ENCODE results near the gene DNAJC30. TPM values are rescaled to one million over a fixed set of nuclear protein-coding genes. Genes with fewer than 3 reads are reported as not detected.

Gene DNAJC30
- total and polyA plus RNA-seq, 9 donors = 3.1 to 8.0 (median 6.3) TPM

DNA sequence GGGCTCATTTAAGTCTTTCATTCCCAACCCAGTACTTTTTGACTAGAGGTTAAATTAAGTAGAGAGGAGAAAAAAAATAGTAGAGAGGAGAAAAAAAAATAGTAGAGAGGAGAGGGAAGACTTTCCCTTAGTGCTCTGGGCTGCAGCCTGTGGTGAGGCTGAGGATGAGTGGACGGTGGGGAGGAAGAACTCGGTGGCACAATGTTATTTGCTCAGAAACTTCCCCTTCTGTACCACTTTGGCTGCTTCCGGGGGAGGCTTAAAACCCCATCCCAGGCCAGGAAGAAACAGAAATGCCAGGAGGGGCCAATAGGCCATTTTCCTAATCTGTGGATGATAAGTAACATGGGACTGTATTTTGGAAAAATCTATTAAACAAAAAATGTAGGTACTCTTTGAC is 44.3 kb downstream of the DNAJC30 start:
- H3K4me3 ChIP-seq (ENCODE audit: low read length) = no peak overlapping the region
- no CpG with 5 or more reads among the region's 3 CpGs for WGBS (ENCODE audit: insufficient coverage)
- no peak overlapping the region for H3K27ac ChIP-seq (ENCODE audit: low read length)
- H3K9me3 ChIP-seq (replicated peaks; ENCODE audit: control insufficient read depth, low read depth, low read length) = peaks cover 7% of the 10 kb centered on the region
- DNase-seq = no peak
- H3K36me3 ChIP-seq (ENCODE audit: control insufficient read depth, insufficient read depth, low read length) = no peaks in the 10 kb centered on the region
- H3K27me3 ChIP-seq (ENCODE audit: control insufficient read depth, insufficient read depth, low read length) = peaks cover 7% of the 10 kb centered on the region
- H3K4me1 ChIP-seq (ENCODE audit: control insufficient read depth, insufficient read depth, low read length) = no peaks in the 10 kb centered on the region

DNA sequence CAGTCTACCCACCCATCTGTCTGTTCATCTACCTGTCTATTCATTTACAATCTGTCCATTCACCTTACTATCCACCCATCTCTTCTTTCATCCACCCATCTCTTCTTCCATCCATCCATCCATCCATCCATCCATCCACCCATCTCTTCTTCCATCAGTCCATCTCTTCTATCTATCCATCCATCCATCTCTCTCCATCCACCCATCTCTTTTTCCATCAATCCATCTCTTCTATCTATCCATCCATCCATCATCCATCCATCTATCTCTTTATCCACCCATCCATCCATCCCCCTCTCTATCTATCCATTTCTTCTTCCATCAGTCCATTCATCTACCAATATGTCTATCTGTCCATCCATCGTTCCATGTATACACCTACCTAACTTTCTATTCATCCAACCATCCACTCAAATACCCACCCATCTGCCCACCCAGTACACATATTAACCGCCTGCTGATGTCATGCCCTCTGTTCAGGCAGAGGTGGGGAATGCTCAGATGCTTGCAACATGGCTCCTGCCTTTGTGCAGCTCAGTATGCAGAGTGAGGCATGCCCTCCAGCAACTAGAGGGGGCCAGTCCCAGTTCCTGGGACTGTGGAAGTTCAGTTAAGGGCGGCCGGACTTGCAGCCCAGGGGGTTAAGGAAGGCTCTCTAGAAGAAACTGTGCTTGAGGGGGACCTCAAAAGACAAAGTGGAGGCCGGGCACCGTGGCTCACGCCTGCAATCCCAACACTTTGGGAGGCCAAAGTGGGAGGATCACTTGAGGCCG is 47.6 kb downstream of the DNAJC30 start:
- no peaks in the 10 kb centered on the region for H3K9me3 ChIP-seq (replicated peaks; ENCODE audit: control insufficient read depth, low read depth, low read length)
- no peak for DNase-seq
- 85% methylated on average over 3 of the region's 8 CpGs for WGBS (ENCODE audit: insufficient coverage)
- no peak overlapping the region for H3K4me3 ChIP-seq (ENCODE audit: low read length)
- H3K27ac ChIP-seq (ENCODE audit: low read length) = no peak overlapping the region
- H3K27me3 ChIP-seq (ENCODE audit: control insufficient read depth, insufficient read depth, low read length) = peaks cover 11% of the 10 kb centered on the region
- H3K36me3 ChIP-seq (ENCODE audit: control insufficient read depth, insufficient read depth, low read length) = no peaks in the 10 kb centered on the region
- no peaks in the 10 kb centered on the region for H3K4me1 ChIP-seq (ENCODE audit: control insufficient read depth, insufficient read depth, low read length)

DNA sequence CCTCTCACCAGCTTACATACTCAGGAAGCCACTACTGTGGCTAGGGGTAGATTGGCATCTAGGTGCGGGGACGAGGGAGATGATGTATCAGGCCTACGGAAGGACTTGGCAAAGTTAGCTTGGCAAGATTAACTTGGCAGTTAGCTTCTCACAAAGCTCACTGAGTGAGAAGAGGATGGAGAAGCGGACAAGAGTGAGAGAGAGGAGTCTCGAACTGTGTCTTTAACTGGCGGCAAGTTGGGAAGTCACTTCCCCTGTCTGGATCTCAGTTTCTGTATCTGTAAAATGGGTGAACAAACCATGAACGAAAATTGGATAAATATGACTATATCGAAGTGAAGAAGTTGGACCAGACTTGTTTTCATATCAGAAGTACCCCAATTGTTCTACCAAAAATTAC is 49.4 kb downstream of the DNAJC30 start:
- Histone ChIP-seq H3K27ac (ENCODE audit: low read length) (no peak overlapping the region), H3K36me3 (ENCODE audit: control insufficient read depth, insufficient read depth, low read length) (no peaks in the 10 kb centered on the region), H3K4me1 (ENCODE audit: control insufficient read depth, insufficient read depth, low read length) (no peaks in the 10 kb centered on the region), H3K9me3 (replicated peaks; ENCODE audit: control insufficient read depth, low read depth, low read length) (no peaks in the 10 kb centered on the region), H3K4me3 (ENCODE audit: low read length) (no peak overlapping the region), H3K27me3 (ENCODE audit: control insufficient read depth, insufficient read depth, low read length) (peaks cover 15% of the 10 kb centered on the region)
- 72% methylated on average over 4 of the region's 8 CpGs for WGBS (ENCODE audit: insufficient coverage)
- DNase-seq = no peak

DNA sequence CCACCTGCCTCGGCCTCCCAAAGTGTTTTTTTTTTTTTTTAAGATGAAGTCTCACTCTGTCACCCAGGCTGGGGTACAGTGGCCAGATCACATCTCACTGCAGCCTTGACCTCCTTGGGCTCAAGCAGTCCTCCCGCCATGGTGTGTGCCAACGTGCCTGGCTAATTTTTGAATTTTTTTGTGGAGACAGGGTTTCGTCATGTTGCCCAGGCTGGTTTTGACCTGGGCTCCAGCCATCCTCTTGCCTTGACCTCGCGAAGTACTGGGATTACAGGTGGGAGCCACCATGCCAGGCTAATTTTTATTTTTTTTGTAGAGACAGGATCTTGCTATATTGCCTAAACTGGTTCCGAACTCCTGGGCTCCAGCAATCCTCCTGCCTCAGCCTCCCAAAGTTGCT is 49.9 kb downstream of the DNAJC30 start:
- no peaks in the 10 kb centered on the region for H3K36me3 ChIP-seq (ENCODE audit: control insufficient read depth, insufficient read depth, low read length)
- 82% methylated on average over 4 of the region's 7 CpGs for WGBS (ENCODE audit: insufficient coverage)
- no peak overlapping the region for H3K4me3 ChIP-seq (ENCODE audit: low read length)
- H3K4me1 ChIP-seq (ENCODE audit: control insufficient read depth, insufficient read depth, low read length) = no peaks in the 10 kb centered on the region
- H3K27ac ChIP-seq (ENCODE audit: low read length) = no peak overlapping the region
- no peaks in the 10 kb centered on the region for H3K9me3 ChIP-seq (replicated peaks; ENCODE audit: control insufficient read depth, low read depth, low read length)
- no peak for DNase-seq
- peaks cover 20% of the 10 kb centered on the region for H3K27me3 ChIP-seq (ENCODE audit: control insufficient read depth, insufficient read depth, low read length)

DNA sequence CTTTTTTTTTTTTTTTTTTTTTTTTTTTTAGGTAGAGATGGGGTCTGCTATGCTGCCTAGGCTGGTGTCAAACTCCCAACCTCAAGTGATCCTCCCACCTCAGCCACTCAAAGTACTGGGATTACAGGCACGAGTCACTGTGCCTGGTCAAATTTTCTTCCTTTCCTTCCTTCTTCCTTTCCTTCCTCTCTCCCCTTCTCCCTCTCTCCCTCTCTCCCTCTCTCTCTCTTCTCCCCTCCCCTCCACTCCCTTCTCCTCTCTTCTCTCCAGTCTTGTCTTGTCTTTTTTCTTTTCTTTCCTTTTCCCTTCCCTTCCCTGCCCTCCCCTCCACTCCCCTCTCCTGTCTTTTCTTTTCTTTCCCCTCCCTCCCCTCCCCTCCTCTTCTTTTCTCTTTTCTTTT is 51.7 kb downstream of the DNAJC30 start:
- Histone ChIP-seq H3K9me3 (replicated peaks; ENCODE audit: control insufficient read depth, low read depth, low read length) (no peaks in the 10 kb centered on the region), H3K4me3 (ENCODE audit: low read length) (no peak overlapping the region), H3K36me3 (ENCODE audit: control insufficient read depth, insufficient read depth, low read length) (no peaks in the 10 kb centered on the region), H3K4me1 (ENCODE audit: control insufficient read depth, insufficient read depth, low read length) (peaks cover 3% of the 10 kb centered on the region), H3K27ac (ENCODE audit: low read length) (no peak overlapping the region), H3K27me3 (ENCODE audit: control insufficient read depth, insufficient read depth, low read length) (peaks cover 32% of the 10 kb centered on the region)
- WGBS (ENCODE audit: insufficient coverage) = 15% methylated on average over 1 of the region's 1 CpG
- DNase-seq = no peak

Other genes starting within 250 kb of the DNAJC30 start
- gene FZD9, start 249.7 kb downstream of the DNAJC30 start, total RNA-seq = 14.3 TPM
- 10 to 100 TPM; 12.2 to 20.9 (median 18.0) TPM for gene FZD9, start 249.7 kb downstream of the DNAJC30 start, polyA plus RNA-seq (ENCODE audit: insufficient read depth in 1 of 8, insufficient read length in 8 of 8, low replicate concordance in 1 of 8)
- gene BAZ1B, start 161.2 kb downstream of the DNAJC30 start, total RNA-seq = 41.9 TPM
- 10 to 100 TPM; 40.5 to 67.6 (median 54.5) TPM for gene BAZ1B, start 161.2 kb downstream of the DNAJC30 start, polyA plus RNA-seq (ENCODE audit: insufficient read depth in 1 of 8, insufficient read length in 8 of 8, low replicate concordance in 1 of 8)
- 6.6 TPM for gene BCL7B, start 125.8 kb downstream of the DNAJC30 start, total RNA-seq
- gene BCL7B, start 125.8 kb downstream of the DNAJC30 start, polyA plus RNA-seq (ENCODE audit: insufficient read depth in 1 of 8, insufficient read length in 8 of 8, low replicate concordance in 1 of 8) = 10 to 100 TPM; 30.5 to 37.0 (median 34.4) TPM
- 37.5 TPM for gene TBL2, start 104.9 kb downstream of the DNAJC30 start, total RNA-seq
- 10 to 100 TPM; 25.2 to 36.3 (median 27.6) TPM for gene TBL2, start 104.9 kb downstream of the DNAJC30 start, polyA plus RNA-seq (ENCODE audit: insufficient read depth in 1 of 8, insufficient read length in 8 of 8, low replicate concordance in 1 of 8)
- 0.13 TPM for gene MLXIPL, start 58.9 kb downstream of the DNAJC30 start, total RNA-seq
- gene MLXIPL, start 58.9 kb downstream of the DNAJC30 start, polyA plus RNA-seq (ENCODE audit: insufficient read depth in 1 of 8, insufficient read length in 8 of 8, low replicate concordance in 1 of 8) = 1 to 10 TPM in 2 of 8 donors, under 1 TPM in 6; 0.12 to 3.1 (median 0.29) TPM
- gene VPS37D, start 15.6 kb downstream of the DNAJC30 start, total RNA-seq = 4.5 TPM
- gene VPS37D, start 15.6 kb downstream of the DNAJC30 start, polyA plus RNA-seq (ENCODE audit: insufficient read depth in 1 of 8, insufficient read length in 8 of 8, low replicate concordance in 1 of 8) = 1 to 10 TPM; 1.9 to 5.0 (median 3.2) TPM
- 34.3 TPM for gene BUD23, start 144 bp upstream of the DNAJC30 start, total RNA-seq
- 10 to 100 TPM; 71.0 to 87.1 (median 79.3) TPM for gene BUD23, start 144 bp upstream of the DNAJC30 start, polyA plus RNA-seq (ENCODE audit: insufficient read depth in 1 of 8, insufficient read length in 8 of 8, low replicate concordance in 1 of 8)
- gene STX1A, start 36.2 kb upstream of the DNAJC30 start, total RNA-seq = 10.4 TPM
- 10 to 100 TPM in 6 of 8 donors, 1 to 10 TPM in 2; 6.5 to 17.9 (median 11.5) TPM for gene STX1A, start 36.2 kb upstream of the DNAJC30 start, polyA plus RNA-seq (ENCODE audit: insufficient read depth in 1 of 8, insufficient read length in 8 of 8, low replicate concordance in 1 of 8)
- gene ABHD11, start 55.3 kb upstream of the DNAJC30 start, total RNA-seq = 12.9 TPM
- 10 to 100 TPM in 7 of 8 donors, 1 to 10 TPM in 1; 9.6 to 17.1 (median 12.6) TPM for gene ABHD11, start 55.3 kb upstream of the DNAJC30 start, polyA plus RNA-seq (ENCODE audit: insufficient read depth in 1 of 8, insufficient read length in 8 of 8, low replicate concordance in 1 of 8)
- gene CLDN3, start 86.8 kb upstream of the DNAJC30 start, total RNA-seq = 0.13 TPM
- 1 to 10 TPM in 2 of 8 donors, under 1 TPM in 5, not detected in 1; 0.11 to 7.9 (median 0.21) TPM for gene CLDN3, start 86.8 kb upstream of the DNAJC30 start, polyA plus RNA-seq (ENCODE audit: insufficient read depth in 1 of 8, insufficient read length in 8 of 8, low replicate concordance in 1 of 8)
- gene CLDN4, start 147.5 kb upstream of the DNAJC30 start, total RNA-seq = 0.27 TPM
- 10 to 100 TPM in 1 of 8 donors, 1 to 10 TPM in 3, under 1 TPM in 4; 0.31 to 10.9 (median 0.94) TPM for gene CLDN4, start 147.5 kb upstream of the DNAJC30 start, polyA plus RNA-seq (ENCODE audit: insufficient read depth in 1 of 8, insufficient read length in 8 of 8, low replicate concordance in 1 of 8)
- 1.7 TPM for gene METTL27, start 159.1 kb upstream of the DNAJC30 start, total RNA-seq
- 1 to 10 TPM in 6 of 8 donors, under 1 TPM in 2; 0.56 to 3.2 (median 1.9) TPM for gene METTL27, start 159.1 kb upstream of the DNAJC30 start, polyA plus RNA-seq (ENCODE audit: insufficient read depth in 1 of 8, insufficient read length in 8 of 8, low replicate concordance in 1 of 8)
- not detected for gene TMEM270, start 177.7 kb upstream of the DNAJC30 start, total RNA-seq
- not detected for gene TMEM270, start 177.7 kb upstream of the DNAJC30 start, polyA plus RNA-seq (ENCODE audit: insufficient read depth in 1 of 8, insufficient read length in 8 of 8, low replicate concordance in 1 of 8)